HFF-Myc (cell line): ENCODE results near the gene LILRB2.

ENCODE experiments used
- DNase-seq: peaks from one replicate; pipeline ENCODE4 v3.0.0-alpha.2; 2011; ENCODE audit warnings: low read depth; ENCODE audit errors: extremely low read depth
- H3K4me3 ChIP-seq: replicated peaks from 2 replicates; pipeline ENCODE4 v1.5.1; 2011; ENCODE audit warnings: low read depth, mild to moderate bottlenecking, control low read depth, low read length
- TF ChIP-seq, protein P1 (sequence below): IDR thresholded peaks from 2 replicates; pipeline ENCODE4 v1.5.1; 2012; ENCODE audit warnings: mild to moderate bottlenecking, low read depth, low read length, control low read depth; ENCODE audit errors: missing control alignments

LILRB2 gene

GRCh38 chr19:54312436-54313377, 31.8 kb upstream of the LILRB2 start, which contains the start of gene LILRA5:
Gene LILRA5 (minus strand): TSS chr19:54313166. CDS start chr19:54313019, 147 bp downstream.
- no peak for DNase-seq
- TF ChIP-seq, protein P1, sequence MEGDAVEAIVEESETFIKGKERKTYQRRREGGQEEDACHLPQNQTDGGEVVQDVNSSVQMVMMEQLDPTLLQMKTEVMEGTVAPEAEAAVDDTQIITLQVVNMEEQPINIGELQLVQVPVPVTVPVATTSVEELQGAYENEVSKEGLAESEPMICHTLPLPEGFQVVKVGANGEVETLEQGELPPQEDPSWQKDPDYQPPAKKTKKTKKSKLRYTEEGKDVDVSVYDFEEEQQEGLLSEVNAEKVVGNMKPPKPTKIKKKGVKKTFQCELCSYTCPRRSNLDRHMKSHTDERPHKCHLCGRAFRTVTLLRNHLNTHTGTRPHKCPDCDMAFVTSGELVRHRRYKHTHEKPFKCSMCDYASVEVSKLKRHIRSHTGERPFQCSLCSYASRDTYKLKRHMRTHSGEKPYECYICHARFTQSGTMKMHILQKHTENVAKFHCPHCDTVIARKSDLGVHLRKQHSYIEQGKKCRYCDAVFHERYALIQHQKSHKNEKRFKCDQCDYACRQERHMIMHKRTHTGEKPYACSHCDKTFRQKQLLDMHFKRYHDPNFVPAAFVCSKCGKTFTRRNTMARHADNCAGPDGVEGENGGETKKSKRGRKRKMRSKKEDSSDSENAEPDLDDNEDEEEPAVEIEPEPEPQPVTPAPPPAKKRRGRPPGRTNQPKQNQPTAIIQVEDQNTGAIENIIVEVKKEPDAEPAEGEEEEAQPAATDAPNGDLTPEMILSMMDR, result no peak
- H3K4me3 ChIP-seq, result no peak within 1 kb of the TSS

DNA sequence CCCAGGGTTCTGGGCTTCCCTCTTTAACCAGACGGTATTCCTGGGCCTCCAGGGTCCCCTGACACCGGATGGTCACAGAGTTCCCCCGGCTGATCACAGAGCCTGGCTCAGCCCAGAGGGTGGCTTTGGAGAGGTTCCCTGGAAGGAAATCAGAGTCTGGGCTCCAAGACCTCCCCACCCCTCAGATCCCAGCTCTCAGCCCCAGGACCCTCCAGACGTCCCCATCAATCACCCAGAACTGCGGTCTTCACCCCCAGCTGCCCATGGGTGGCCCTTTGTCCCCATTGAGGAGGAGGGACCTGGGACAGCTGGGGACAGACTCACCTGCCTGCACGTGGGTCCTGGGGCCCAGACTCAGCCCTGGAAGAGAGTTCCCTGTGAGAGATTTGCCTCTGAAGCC, 31.1 kb upstream of the LILRB2 start:
- TF ChIP-seq, protein P1, result no peak
- no peak overlapping the region for H3K4me3 ChIP-seq
- no peak for DNase-seq

DNA sequence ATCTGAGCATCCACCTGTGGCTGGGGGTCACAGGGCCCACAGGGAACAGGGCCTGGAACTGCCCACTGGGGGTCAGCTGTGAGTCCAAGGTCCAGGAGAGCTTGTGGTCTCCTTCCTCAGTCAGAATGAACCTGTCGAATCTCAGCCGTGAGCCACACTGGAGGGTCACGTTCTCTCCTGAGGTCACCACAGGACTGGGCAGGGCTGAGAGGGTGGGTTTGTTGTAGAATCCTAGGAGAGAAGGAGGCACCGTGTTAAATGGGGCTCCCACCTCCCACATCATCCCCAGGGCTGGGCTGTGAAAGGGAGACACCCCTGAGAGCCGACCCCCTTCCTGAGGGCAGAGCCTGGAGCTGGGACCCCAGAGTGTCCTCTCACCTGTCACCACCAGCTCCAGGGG, 30.6 kb upstream of the LILRB2 start:
- no peak for DNase-seq
- TF ChIP-seq, protein P1, result no peak
- no peak overlapping the region for H3K4me3 ChIP-seq

DNA sequence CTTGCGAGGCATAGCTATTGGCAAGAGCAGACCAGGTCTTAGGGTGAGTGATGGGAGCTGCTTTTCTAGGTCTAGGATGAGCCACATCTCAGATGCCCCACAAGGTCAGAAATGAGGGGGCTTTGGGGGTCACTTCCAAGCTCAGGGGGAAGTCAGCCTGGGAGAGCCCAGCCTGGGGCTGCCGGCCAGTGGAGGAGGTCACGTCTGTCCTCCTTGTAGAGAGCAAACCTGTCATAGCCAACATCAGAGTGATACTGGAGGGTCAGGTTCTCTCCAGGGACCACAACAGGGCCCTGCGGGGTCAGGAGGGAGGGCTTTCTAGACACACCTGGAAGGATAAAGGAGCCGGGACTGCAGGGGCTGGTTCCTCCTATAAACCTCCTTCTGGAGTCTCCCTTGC, 29.6 kb upstream of the LILRB2 start:
- TF ChIP-seq, protein P1, result no peak
- no peak overlapping the region for H3K4me3 ChIP-seq
- no peak for DNase-seq

DNA sequence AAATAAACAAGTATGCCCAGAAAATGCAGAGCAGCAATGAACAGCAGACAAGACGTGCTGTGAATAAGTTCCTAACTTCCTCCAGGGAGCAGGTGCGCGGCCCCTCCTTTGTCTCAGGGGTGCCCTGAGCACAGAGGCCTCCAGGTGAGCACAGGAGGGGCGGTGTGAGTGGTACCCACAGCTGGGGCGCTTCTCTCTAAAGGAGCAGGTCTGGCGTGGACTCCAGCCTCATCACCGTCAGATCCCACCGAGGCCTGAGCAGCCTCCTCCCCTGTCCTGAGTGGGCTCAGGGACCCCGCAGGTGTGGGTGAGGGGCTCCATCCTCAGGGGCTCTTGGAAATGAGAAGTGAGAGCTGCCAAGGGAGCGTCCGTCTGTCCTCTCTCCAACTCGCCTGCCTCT, 28.9 kb upstream of the LILRB2 start:
- TF ChIP-seq, protein P1, result no peak
- no peak overlapping the region for H3K4me3 ChIP-seq
- DNase-seq, result no peak

GRCh38 chr19:54307389-54308020, 26.6 kb upstream of the LILRB2 start:
- H3K4me3 ChIP-seq, result no peak overlapping the region
- TF ChIP-seq, protein P1, result no peak
- no peak for DNase-seq
